Fibroblast of peridontal ligament (primary cell): ENCODE measurements around the gene VASH2.
A peak's percentile ranks its signal among the peaks of the same experiment; 100 is the strongest.

Experiments used
- DNase-seq: peaks from one replicate; pipeline ENCODE4 v3.0.0-alpha.2; 2010; ENCODE audit errors: extremely low read depth

VASH2 gene

GRCh38 chr1:212930986-212931678 is 19.2 kb upstream of the VASH2 start:
- no peak for DNase-seq

- DNase-seq, result no peak
Measured at GRCh38 chr1:212933815-212934471, 16.4 kb upstream of the VASH2 start.

- DNase-seq, result no peak
Measured at GRCh38 chr1:212935387-212935981, 14.9 kb upstream of the VASH2 start.

GRCh38 chr1:212937034-212937433 is 13.3 kb upstream of the VASH2 start:
- no peak for DNase-seq

GRCh38 chr1:212938846-212939245 is 11.5 kb upstream of the VASH2 start:
- no peak for DNase-seq

- DNase-seq, result no peak
Measured at GRCh38 chr1:212941452-212941851, 8.9 kb upstream of the VASH2 start.

GRCh38 chr1:212942679-212943392 is 7.5 kb upstream of the VASH2 start:
- peak; percentile 15 for DNase-seq

GRCh38 chr1:212943393-212943710 is 7.0 kb upstream of the VASH2 start:
- DNase-seq, result no peak

- no peak for DNase-seq
Measured at GRCh38 chr1:212944229-212944901, 6.0 kb upstream of the VASH2 start.

- DNase-seq, result no peak
Measured at GRCh38 chr1:212945056-212945455, 5.3 kb upstream of the VASH2 start.

GRCh38 chr1:212945463-212946160 is 4.7 kb upstream of the VASH2 start:
- no peak for DNase-seq

- DNase-seq, result no peak
Measured at GRCh38 chr1:212946872-212947271, 3.5 kb upstream of the VASH2 start.

- DNase-seq, result no peak
Measured at GRCh38 chr1:212949771-212950170, 570 bp upstream of the VASH2 start.

- no peak for DNase-seq
Measured at GRCh38 chr1:212951126-212951946, 995 bp downstream of the VASH2 start.

- DNase-seq, result peak; percentile 2
Measured at GRCh38 chr1:212951947-212952640, 1.8 kb downstream of the VASH2 start.

- no peak for DNase-seq
Measured at GRCh38 chr1:212952641-212952976, 2.3 kb downstream of the VASH2 start.

- DNase-seq, result no peak
Measured at GRCh38 chr1:212953321-212953720, 3.0 kb downstream of the VASH2 start.

GRCh38 chr1:212954514-212954913 is 4.2 kb downstream of the VASH2 start:
- no peak for DNase-seq

GRCh38 chr1:212955098-212955497 is 4.8 kb downstream of the VASH2 start:
- no peak for DNase-seq

- DNase-seq, result no peak
Measured at GRCh38 chr1:212955961-212956620, 5.8 kb downstream of the VASH2 start.
